Panc1 (cell line): Measurements from ENCODE around the gene XYLT1. TPM values are rescaled to one million over a fixed set of nuclear protein-coding genes. Genes with fewer than 3 reads are reported as not detected.

Experiments
- ATAC-seq: fragments of 200-7000 bp; cut with Tn5 transposase; 2 replicates; pipeline ENCODE4 v1.9.1; 2020; ENCODE audit warnings: mild to moderate bottlenecking, moderate library complexity
- BruUV-seq: library from RNA; stranded (reverse); fragments of 400-500 nt; replicated peaks from 2 replicates; lab custom pipeline; 2021; lab: Mats Ljungman, UMichigan
- CTCF ChIA-PET: fragments of 300-600 bp; sonication (Branson Sonifier 250); formaldehyde crosslinking; loops from one replicate; lab custom pipeline; 2022; ENCODE audit warnings: antibody characterized with exemption; lab: Charles Lee
- POLR2A ChIA-PET: fragments of 300-600 bp; sonication (Branson Sonifier 250); formaldehyde crosslinking; loops from one replicate; lab custom pipeline; 2022; ENCODE audit warnings: antibody characterized with exemption; lab: Charles Lee
- DNase-seq: peaks from one replicate; pipeline ENCODE4 v3.0.0-alpha.2; 2010; ENCODE audit warnings: low read depth, low spot score
- H3K27ac ChIP-seq: 2 replicates; pipeline ENCODE4 v1.5.1; 2011; ENCODE audit warnings: mild to moderate bottlenecking, low read length, inconsistent platforms
- H3K27me3 ChIP-seq: fragments of 200-500 bp; sonication (Bioruptor generic); 2 replicates; pipeline ENCODE4 v1.6.0; 2014; ENCODE audit warnings: low read length, inconsistent platforms; ENCODE audit not compliant: control insufficient read depth, insufficient read depth
- H3K36me3 ChIP-seq: fragments of 200-500 bp; sonication (Bioruptor generic); 2 replicates; pipeline ENCODE4 v1.5.1; 2014; ENCODE audit warnings: inconsistent platforms, mild to moderate bottlenecking, low read length, moderate library complexity; ENCODE audit not compliant: control insufficient read depth, insufficient read depth
- H3K4me1 ChIP-seq: 2 replicates; pipeline ENCODE4 v1.5.1; 2011; ENCODE audit warnings: inconsistent platforms, mild to moderate bottlenecking, low read length, moderate library complexity; ENCODE audit not compliant: control insufficient read depth, insufficient read depth
- H3K4me3 ChIP-seq, 2 experiments: 2 replicates each; pipeline ENCODE4 v1.5.1; 2011 to 2012; ENCODE audit warnings: low read depth in 2 of 2, low read length in 2 of 2, mild to moderate bottlenecking in 2 of 2, inconsistent platforms in 1 of 2, moderate library complexity in 1 of 2
- H3K9me3 ChIP-seq: fragments of 200-500 bp; sonication (Bioruptor generic); 2 replicates; pipeline ENCODE4 v1.5.1; 2014; ENCODE audit warnings: low read depth, mild to moderate bottlenecking, inconsistent platforms, low read length, moderate library complexity; ENCODE audit not compliant: control insufficient read depth, insufficient read depth
- CTCF ChIP-seq: fragments of 450-650 bp; IDR thresholded peaks from 2 replicates; pipeline ENCODE4 v1.5.1; 2017; ENCODE audit warnings: mild to moderate bottlenecking
- POLR2AphosphoS5 ChIP-seq: IDR thresholded peaks from 2 replicates; pipeline ENCODE4 v1.6.1; 2012; ENCODE audit warnings: mild to moderate bottlenecking, low read depth, low read length, moderate library complexity
- REST ChIP-seq, 2 experiments: IDR thresholded peaks; 2 replicates each; pipeline ENCODE4 v1.6.1; 2011 to 2012; ENCODE audit warnings: low read depth in 2 of 2, control low read depth in 1 of 2, low read length in 1 of 2, mild to moderate bottlenecking in 1 of 2, moderate library complexity in 1 of 2; ENCODE audit not compliant: insufficient read depth in 1 of 2
- SIN3A ChIP-seq: IDR thresholded peaks from 2 replicates; pipeline ENCODE4 v1.6.1; 2012; ENCODE audit warnings: low read depth, mild to moderate bottlenecking, low read length, moderate library complexity, borderline replicate concordance; ENCODE audit not compliant: insufficient read depth
- TCF7L2 ChIP-seq: IDR thresholded peaks from 2 replicates; pipeline ENCODE4 v1.6.1; 2011; ENCODE audit warnings: mild to moderate bottlenecking, low read depth, low read length, inconsistent platforms
- in situ Hi-C: cut with HindIII; loops from 2 replicates; pipeline ENCODE4 v1.10.0; 2016; ENCODE audit warnings: low sequenced_read_pairs, low pct_unique_long_range_greater_than_20kb
- intact Hi-C: fragments of 100-400 bp; cut with micrococcal nuclease; formaldehyde crosslinking; loops from one replicate; pipeline ENCODE4 v1.10.0; 2022; ENCODE audit not compliant: unreplicated experiment
- total RNA-seq: library from RNA; stranded (reverse); gene quantifications from one replicate; pipeline ENCODE4 v1.2.1, GENCODE V29; 2021; ENCODE audit not compliant: unreplicated experiment

XYLT1 gene
- total RNA-seq, 1 experiment from 2014 or later, result 0.62 TPM

- no peak overlapping the region for H3K27ac ChIP-seq
- ATAC-seq (no peak), DNase-seq (no peak)
- no peak overlapping the region for H3K4me3 ChIP-seq
- TF ChIP-seq CTCF (no peak), POLR2AphosphoS5 (no peak), SIN3A (no peak), TCF7L2 (no peak), REST (IDR thresholded peaks at IDR 0.05; ENCODE audit: insufficient read depth in 1 of 2, low read depth in 2 of 2, low read length in 1 of 2) (no peak)
- no peaks in the 10 kb centered on the region for H3K36me3 ChIP-seq
- peaks cover 4% of the 10 kb centered on the region for H3K27me3 ChIP-seq
- H3K9me3 ChIP-seq, result no peaks in the 10 kb centered on the region
- BruUV-seq, result no TSS peak
- no peaks in the 10 kb centered on the region for H3K4me1 ChIP-seq
- intact Hi-C loops (no loop called here), in situ Hi-C loops (no loop called here)
- POLR2A ChIA-PET, result no interaction called here
- CTCF ChIA-PET, result no interaction called here
Observed at GRCh38 chr16:17125671-17126070, 345.1 kb downstream of the XYLT1 start.

- no peak for TF ChIP-seq TCF7L2
- TF ChIP-seq REST (IDR thresholded peaks at IDR 0.05; ENCODE audit: insufficient read depth in 1 of 2, low read depth in 2 of 2, low read length in 1 of 2), result no peak
- TF ChIP-seq SIN3A, result no peak
- no peak for TF ChIP-seq CTCF
- no peak for TF ChIP-seq POLR2AphosphoS5
- CTCF ChIA-PET, result no interaction called here
- intact Hi-C loops, result no loop called here
- BruUV-seq, result no TSS peak
- POLR2A ChIA-PET, result no interaction called here
- in situ Hi-C loops, result no loop called here
- ATAC-seq (no peak), DNase-seq (no peak)
- Histone ChIP-seq H3K9me3 (no peaks in the 10 kb centered on the region), H3K4me3 (no peak overlapping the region), H3K4me1 (no peaks in the 10 kb centered on the region), H3K27ac (no peak overlapping the region), H3K27me3 (0 out of 2 replicates have a peak, but pooled peaks cover 5% of the 10 kb centered on the region), H3K36me3 (no peaks in the 10 kb centered on the region)
Observed at GRCh38 chr16:17117906-17118577, 352.7 kb downstream of the XYLT1 start.
